ENCODE measurements around the gene CCNI2.

CCNI2 gene

GRCh38 chr5:132776938-132777208, 29.6 kb downstream of the CCNI2 start:
- H3K27me3 Mint-ChIP-seq: peaks cover 77% of the 10 kb centered on the region
- no peaks in the 10 kb centered on the region for H3K9me3 Mint-ChIP-seq
- CTCF ChIA-PET: interaction anchor here (1.5 kb wide), 1 partner anchor 17 kb away, joined by 3 read pairs; no protein-coding TSS in a partner anchor
- peaks cover 34% of the 10 kb centered on the region for H3K4me1 Mint-ChIP-seq
- no peak overlapping the region for H3K27ac Mint-ChIP-seq
- H3K4me3 Mint-ChIP-seq: no peak overlapping the region
- no peak for DNase-seq
- H3K36me3 Mint-ChIP-seq: no peaks in the 10 kb centered on the region

- Mint-ChIP-seq H3K9me3 (no peaks in the 10 kb centered on the region), H3K4me1 (peaks cover 34% of the 10 kb centered on the region), H3K36me3 (no peaks in the 10 kb centered on the region), H3K27ac (no peak within 1 kb of the TSS), H3K27me3 (peaks cover 82% of the 10 kb centered on the region), H3K4me3 (peak within 1 kb of the TSS; percentile 69)
- peak; percentile 67 for DNase-seq
- CTCF ChIA-PET: interaction anchor here (0.6 to 1.5 kb wide), 4 partner anchors 17 to 122 kb away, joined by 3 read pairs; partner anchors contain the start of gene KIF3A
Measured at GRCh38 chr5:132777209-132778069, 30.2 kb downstream of the CCNI2 start, which contains the start of gene SEPTIN8. Gene SEPTIN8, minus strand, starts transcription at chr5:132777239. Its CDS starts 102 bp downstream, at chr5:132777137.

GRCh38 chr5:132778129-132778528, 30.9 kb downstream of the CCNI2 start:
- H3K4me1 Mint-ChIP-seq: peaks cover 34% of the 10 kb centered on the region
- no peaks in the 10 kb centered on the region for H3K36me3 Mint-ChIP-seq
- H3K27me3 Mint-ChIP-seq: peaks cover 80% of the 10 kb centered on the region

GRCh38 chr5:132778856-132779255, 31.6 kb downstream of the CCNI2 start:
- Mint-ChIP-seq H3K4me3 (no peak overlapping the region), H3K27ac (no peak overlapping the region), H3K4me1 (peaks cover 34% of the 10 kb centered on the region), H3K9me3 (no peaks in the 10 kb centered on the region), H3K27me3 (peaks cover 82% of the 10 kb centered on the region), H3K36me3 (no peaks in the 10 kb centered on the region)
- CTCF ChIA-PET: interaction anchor here (0.9 to 1.5 kb wide), 2 partner anchors 41 to 42 kb away, joined by 3 read pairs; partner anchors contain the start of gene KIF3A
- DNase-seq: no peak

More at GRCh38 chr5:132778129-132778528, 30.9 kb downstream of the CCNI2 start:
- CTCF ChIA-PET: interaction anchor here (0.6 to 1.5 kb wide), 4 partner anchors 16 to 123 kb away, joined by 3 read pairs; partner anchors contain the start of gene KIF3A
- DNase-seq: no peak
- H3K27ac Mint-ChIP-seq: no peak overlapping the region
- peak overlapping the region; percentile 69 for H3K4me3 Mint-ChIP-seq
- no peaks in the 10 kb centered on the region for H3K9me3 Mint-ChIP-seq

- no peak overlapping the region for H3K27ac Mint-ChIP-seq
- peaks cover 34% of the 10 kb centered on the region for H3K4me1 Mint-ChIP-seq
- H3K36me3 Mint-ChIP-seq: no peaks in the 10 kb centered on the region
- peaks cover 79% of the 10 kb centered on the region for H3K27me3 Mint-ChIP-seq
- CTCF ChIA-PET: no interaction called here
- no peak for DNase-seq
- H3K4me3 Mint-ChIP-seq: no peak overlapping the region
- H3K9me3 Mint-ChIP-seq: no peaks in the 10 kb centered on the region
Measured at GRCh38 chr5:132779961-132780360, 32.7 kb downstream of the CCNI2 start.

GRCh38 chr5:132780577-132780976, 33.4 kb downstream of the CCNI2 start:
- CTCF ChIA-PET: no interaction called here
- Mint-ChIP-seq H3K36me3 (no peaks in the 10 kb centered on the region), H3K27me3 (peaks cover 76% of the 10 kb centered on the region), H3K27ac (no peak overlapping the region), H3K4me1 (peaks cover 34% of the 10 kb centered on the region), H3K4me3 (no peak overlapping the region), H3K9me3 (no peaks in the 10 kb centered on the region)
- DNase-seq: no peak

GRCh38 chr5:132781029-132781428, 33.8 kb downstream of the CCNI2 start:
- no peak overlapping the region for H3K27ac Mint-ChIP-seq
- peaks cover 33% of the 10 kb centered on the region for H3K4me1 Mint-ChIP-seq
- no peak for DNase-seq
- H3K36me3 Mint-ChIP-seq: no peaks in the 10 kb centered on the region
- no peak overlapping the region for H3K4me3 Mint-ChIP-seq
- H3K27me3 Mint-ChIP-seq: peaks cover 78% of the 10 kb centered on the region
- CTCF ChIA-PET: interaction anchor here (2.1 kb wide), 1 partner anchor 27 kb away, joined by 4 read pairs; no protein-coding TSS in a partner anchor
- no peaks in the 10 kb centered on the region for H3K9me3 Mint-ChIP-seq

GRCh38 chr5:132782101-132782500, 34.9 kb downstream of the CCNI2 start:
- CTCF ChIA-PET: interaction anchor here (2.1 kb wide), 1 partner anchor 28 kb away, joined by 4 read pairs; no protein-coding TSS in a partner anchor
- no peak for DNase-seq
- peaks cover 78% of the 10 kb centered on the region for H3K27me3 Mint-ChIP-seq
- H3K4me3 Mint-ChIP-seq: no peak overlapping the region
- peaks cover 30% of the 10 kb centered on the region for H3K4me1 Mint-ChIP-seq
- H3K27ac Mint-ChIP-seq: no peak overlapping the region
- no peaks in the 10 kb centered on the region for H3K9me3 Mint-ChIP-seq
- no peaks in the 10 kb centered on the region for H3K36me3 Mint-ChIP-seq

- peaks cover 13% of the 10 kb centered on the region for H3K4me1 Mint-ChIP-seq
- DNase-seq: no peak
- H3K27ac Mint-ChIP-seq: no peak overlapping the region
- H3K4me3 Mint-ChIP-seq: no peak overlapping the region
- H3K36me3 Mint-ChIP-seq: no peaks in the 10 kb centered on the region
- H3K9me3 Mint-ChIP-seq: no peaks in the 10 kb centered on the region
- CTCF ChIA-PET: interaction anchor here (1.7 kb wide), 1 partner anchor 34 kb away, joined by 4 read pairs; no protein-coding TSS in a partner anchor
- peaks cover 67% of the 10 kb centered on the region for H3K27me3 Mint-ChIP-seq
Measured at GRCh38 chr5:132785365-132785764, 38.1 kb downstream of the CCNI2 start.

- H3K4me3 Mint-ChIP-seq: no peak overlapping the region
- no peaks in the 10 kb centered on the region for H3K9me3 Mint-ChIP-seq
- CTCF ChIA-PET: no interaction called here
- H3K27me3 Mint-ChIP-seq: peaks cover 72% of the 10 kb centered on the region
- DNase-seq: no peak
- no peaks in the 10 kb centered on the region for H3K36me3 Mint-ChIP-seq
- H3K4me1 Mint-ChIP-seq: peaks cover 8% of the 10 kb centered on the region
- H3K27ac Mint-ChIP-seq: no peak overlapping the region
Measured at GRCh38 chr5:132785864-132786263, 38.6 kb downstream of the CCNI2 start.

GRCh38 chr5:132787076-132787475, 39.9 kb downstream of the CCNI2 start:
- Mint-ChIP-seq H3K27ac (no peak overlapping the region), H3K27me3 (peaks cover 71% of the 10 kb centered on the region), H3K4me1 (no peaks in the 10 kb centered on the region), H3K4me3 (no peak overlapping the region), H3K9me3 (no peaks in the 10 kb centered on the region), H3K36me3 (no peaks in the 10 kb centered on the region)
- DNase-seq: no peak
- CTCF ChIA-PET: interaction anchor here (1.2 to 1.4 kb wide), 2 partner anchors 33 to 43 kb away, joined by 3 read pairs; no protein-coding TSS in a partner anchor

- H3K4me1 Mint-ChIP-seq: no peaks in the 10 kb centered on the region
- H3K27ac Mint-ChIP-seq: no peak overlapping the region
- no peaks in the 10 kb centered on the region for H3K9me3 Mint-ChIP-seq
- H3K4me3 Mint-ChIP-seq: no peak overlapping the region
- CTCF ChIA-PET: interaction anchor here (1.2 to 1.4 kb wide), 2 partner anchors 31 to 41 kb away, joined by 3 read pairs; no protein-coding TSS in a partner anchor
- H3K27me3 Mint-ChIP-seq: peaks cover 73% of the 10 kb centered on the region
- no peak for DNase-seq
- no peaks in the 10 kb centered on the region for H3K36me3 Mint-ChIP-seq
Measured at GRCh38 chr5:132788508-132788907, 41.3 kb downstream of the CCNI2 start.

GRCh38 chr5:132788990-132789886, 42.0 kb downstream of the CCNI2 start:
- no peak for DNase-seq
- Mint-ChIP-seq H3K9me3 (no peaks in the 10 kb centered on the region), H3K4me1 (no peaks in the 10 kb centered on the region), H3K27me3 (peaks cover 73% of the 10 kb centered on the region), H3K27ac (no peak overlapping the region), H3K4me3 (no peak overlapping the region), H3K36me3 (no peaks in the 10 kb centered on the region)
- CTCF ChIA-PET: no interaction called here

Measured in activated naive CD4-positive, alpha-beta T cell treated with anti-CD3 and anti-CD28 coated beads, Interleukin-2, amount 10 ng/mL, durations not matched to agents 7 days and 5 days (primary cell).